Sigmoid colon (tissue), 7 donors: ENCODE results near the gene COASY. TPM values are rescaled to one million over a fixed set of nuclear protein-coding genes. Genes with fewer than 3 reads are reported as not detected.
"Not testable (repeated sequence)": the region's sequence is repeated elsewhere in the genome, so short reads cannot be mapped to it uniquely, and the experiment has no call there.

Experiments used
- DNase-seq: peaks from one replicate; pipeline ENCODE4 v3.0.0-alpha.2; 2019
- H3K27ac ChIP-seq, 4 donors: fragments of 200-600 bp; sonication (generic); one replicate each; pipeline ENCODE4 v1.5.1; 2016 to 2019; ENCODE audit warnings: mild to moderate bottlenecking in 1 of 4
- H3K27me3 ChIP-seq, 3 donors: fragments of 200-600 bp; sonication (generic); one replicate each; pipeline ENCODE4 v1.5.1; 2019; ENCODE audit warnings: mild to moderate bottlenecking in 1 of 3
- H3K36me3 ChIP-seq, 4 donors: fragments of 200-600 bp; sonication (generic); one replicate each; pipeline ENCODE4 v1.5.1; 2016 to 2019
- H3K4me1 ChIP-seq, 4 donors: fragments of 200-600 bp; sonication (generic); one replicate each; pipeline ENCODE4 v1.5.1; 2017 to 2019
- H3K4me3 ChIP-seq, 4 donors: fragments of 200-600 bp; sonication (generic); one replicate each; pipeline ENCODE4 v1.5.1; 2017 to 2019; ENCODE audit warnings: mild to moderate bottlenecking in 2 of 4, moderate library complexity in 1 of 4
- H3K9me3 ChIP-seq, 4 donors: fragments of 200-600 bp in 3 of 4; sonication (generic) in 3 of 4; one replicate each; pipeline versions ENCODE4 v1.5.1 to v1.6.1; 2013 to 2019
- CTCF ChIP-seq, 4 experiments: fragments of 450-650 bp in 3 of 4; fragments of 200-600 bp in 1 of 4; IDR thresholded peaks; one replicate each; pipeline ENCODE4 v1.5.1; 2016 to 2019; ENCODE audit warnings: antibody characterized with exemption in 4 of 4, mild to moderate bottlenecking in 3 of 4, moderate library complexity in 2 of 4
- EP300 ChIP-seq, 4 donors: sonication (generic); formaldehyde crosslinking; IDR thresholded peaks; one replicate each; pipeline ENCODE4 v1.6.1; 2017; ENCODE audit warnings: antibody characterized with exemption in 4 of 4
- POLR2A ChIP-seq, 2 donors: fragments of 450-650 bp; IDR thresholded peaks; one replicate each; pipeline ENCODE4 v1.6.1; 2016; ENCODE audit warnings: antibody characterized with exemption in 2 of 2, mild to moderate bottlenecking in 2 of 2, moderate library complexity in 2 of 2
- POLR2AphosphoS5 ChIP-seq, 4 donors: sonication (generic); formaldehyde crosslinking; IDR thresholded peaks; one replicate each; pipeline ENCODE4 v1.6.1; 2017; ENCODE audit warnings: antibody characterized with exemption in 4 of 4
- WGBS, 2 donors: extraction: QIAGEN DNeasy Blood & Tissue Kit; methylation state at CpG; one replicate each; pipeline ENCODE4 v1.1.7; 2013; 5-methylcytosine and 5-hydroxymethylcytosine counted together
- intact Hi-C: fragments of 100-400 bp; cut with DNase I; formaldehyde crosslinking; loops from one replicate; pipeline ENCODE4 v1.15.1; 2023
- polyA plus RNA-seq, 3 donors: library from polyadenylated mRNA; stranded (reverse); fragments of 200-250 nt; gene quantifications; one replicate each; pipeline ENCODE4 v1.2.3, GENCODE V29; 2013
- total RNA-seq, 4 donors: library from RNA; depleted of rRNA; stranded (reverse); fragments of >200 nt; gene quantifications; one replicate each; pipeline ENCODE4 v1.1.0, GENCODE V29; 2016
- donor health status: healthy with polysubstance abuse.
- donor health status: Bipolar disorder and iron deficiency.
- donor health status: healthy.

COASY gene
- total and polyA plus RNA-seq, 7 donors: 14.3 to 98.9 (median 17.5) TPM

GRCh38 chr17:42553161-42553818 lies 8.7 kb upstream of the COASY start:
- TF ChIP-seq EP300 (IDR thresholded peaks at IDR 0.05) (no peak), CTCF (IDR thresholded peaks at IDR 0.05) (no peak)
- peaks cover 0 to 37% (median 30%) of the 10 kb centered on the region in 4 donors for H3K4me1 ChIP-seq
- intact Hi-C loops: no loop called here
- H3K27ac ChIP-seq: peak overlapping the region in 2 of 4 donors; percentile 84 to 87
- H3K27me3 ChIP-seq: peaks cover 0 to 3% (median 0%) of the 10 kb centered on the region in 3 donors
- H3K4me3 ChIP-seq: peak overlapping the region in 3 of 4 donors; percentile 75 to 81 (median 77)
- 88 to 90% methylated on average over 45 of the region's 45 CpGs for WGBS, 2 donors
- no peak for DNase-seq
- no peaks in the 10 kb centered on the region for H3K9me3 ChIP-seq
- peaks cover 0 to 5% (median 0%) of the 10 kb centered on the region in 4 donors for H3K36me3 ChIP-seq

GRCh38 chr17:42553866-42554249 lies 8.1 kb upstream of the COASY start:
- Histone ChIP-seq H3K4me1 (peaks cover 0 to 31% (median 28%) of the 10 kb centered on the region in 4 donors), H3K36me3 (peaks cover 0 to 5% (median 0%) of the 10 kb centered on the region in 4 donors), H3K27me3 (no peaks in the 10 kb centered on the region), H3K9me3 (no peaks in the 10 kb centered on the region), H3K27ac (peak overlapping the region; percentile 84 to 87 (median 84)), H3K4me3 (peak overlapping the region; percentile 65 to 81 (median 76))
- intact Hi-C loops: no loop called here
- 41 to 61% methylated on average over 16 of the region's 16 CpGs for WGBS, 2 donors
- no peak for DNase-seq
- no peak for TF ChIP-seq POLR2A (IDR thresholded peaks at IDR 0.05)
- no peak for TF ChIP-seq CTCF (IDR thresholded peaks at IDR 0.05)
- TF ChIP-seq POLR2AphosphoS5 (IDR thresholded peaks at IDR 0.05): no peak
- no peak for TF ChIP-seq EP300 (IDR thresholded peaks at IDR 0.05)

- peak; percentile 95 for DNase-seq
- peak overlapping the region; percentile 84 to 87 (median 84) for H3K27ac ChIP-seq
Measured at GRCh38 chr17:42554250-42555121, 7.5 kb upstream of the COASY start.

GRCh38 chr17:42555122-42555622 lies 6.8 kb upstream of the COASY start:
- H3K36me3 ChIP-seq: peaks cover 0 to 5% (median 0%) of the 10 kb centered on the region in 4 donors
- TF ChIP-seq EP300 (IDR thresholded peaks at IDR 0.05) (no peak), CTCF (IDR thresholded peaks at IDR 0.05) (no peak), POLR2A (IDR thresholded peaks at IDR 0.05) (no peak), POLR2AphosphoS5 (IDR thresholded peaks at IDR 0.05) (no peak)
- peak overlapping the region; percentile 65 to 81 (median 76) for H3K4me3 ChIP-seq
- WGBS, 2 donors: 25% methylated on average over 4 of the region's 4 CpGs
- no peaks in the 10 kb centered on the region for H3K27me3 ChIP-seq
- peak overlapping the region; percentile 84 to 87 (median 84) for H3K27ac ChIP-seq
- no peaks in the 10 kb centered on the region for H3K9me3 ChIP-seq
- no peak for DNase-seq
- intact Hi-C loops: no loop called here
- H3K4me1 ChIP-seq: peaks cover 0 to 30% (median 28%) of the 10 kb centered on the region in 4 donors

More at GRCh38 chr17:42554250-42555121, 7.5 kb upstream of the COASY start:
- Histone ChIP-seq H3K27me3 (no peaks in the 10 kb centered on the region), H3K36me3 (peaks cover 0 to 5% (median 0%) of the 10 kb centered on the region in 4 donors), H3K9me3 (no peaks in the 10 kb centered on the region), H3K4me1 (peaks cover 0 to 30% (median 28%) of the 10 kb centered on the region in 4 donors), H3K4me3 (peak overlapping the region; percentile 65 to 81 (median 76))
- TF ChIP-seq CTCF (IDR thresholded peaks at IDR 0.05) (no peak), EP300 (IDR thresholded peaks at IDR 0.05) (no peak), POLR2AphosphoS5 (IDR thresholded peaks at IDR 0.05) (peak; percentile 74 to 93 (median 90)), POLR2A (IDR thresholded peaks at IDR 0.05) (peak; percentile 75 to 80)
- 1% methylated on average over 82 of the region's 82 CpGs for WGBS, 2 donors
- intact Hi-C loops: no loop called here

- H3K9me3 ChIP-seq, H3K36me3 ChIP-seq, intact Hi-C loops, DNase-seq, H3K27me3 ChIP-seq, H3K4me3 ChIP-seq: not testable (repeated sequence)
- 73 to 74% methylated on average over 5 of the region's 5 CpGs for WGBS, 2 donors
- H3K27ac ChIP-seq: peak overlapping the region in 2 of 4 donors; percentile 84 to 87
- H3K4me1 ChIP-seq: peaks cover 0 to 32% (median 29%) of the 10 kb centered on the region in 4 donors
Measured at GRCh38 chr17:42555961-42556617, 5.9 kb upstream of the COASY start.
